HG03103 (cell line): ENCODE results near the gene MAZ.
"Not testable (repeated sequence)": the region's sequence is repeated elsewhere in the genome, so short reads cannot be mapped to it uniquely, and the experiment has no call there.

Experiments
- ATAC-seq: cut with Tn5 transposase; IDR thresholded peaks from one replicate; pipeline ENCODE4 v1.9.1; 2021; ENCODE audit warnings: low read depth; ENCODE audit not compliant: unreplicated experiment

The MAZ gene

GRCh38 chr16:29784157-29784556 is 22.2 kb upstream of the MAZ start:
- ATAC-seq = no peak

GRCh38 chr16:29784901-29785500 is 21.3 kb upstream of the MAZ start:
- ATAC-seq = no peak

GRCh38 chr16:29787155-29787554 is 19.2 kb upstream of the MAZ start:
- ATAC-seq = not testable (repeated sequence)

DNA sequence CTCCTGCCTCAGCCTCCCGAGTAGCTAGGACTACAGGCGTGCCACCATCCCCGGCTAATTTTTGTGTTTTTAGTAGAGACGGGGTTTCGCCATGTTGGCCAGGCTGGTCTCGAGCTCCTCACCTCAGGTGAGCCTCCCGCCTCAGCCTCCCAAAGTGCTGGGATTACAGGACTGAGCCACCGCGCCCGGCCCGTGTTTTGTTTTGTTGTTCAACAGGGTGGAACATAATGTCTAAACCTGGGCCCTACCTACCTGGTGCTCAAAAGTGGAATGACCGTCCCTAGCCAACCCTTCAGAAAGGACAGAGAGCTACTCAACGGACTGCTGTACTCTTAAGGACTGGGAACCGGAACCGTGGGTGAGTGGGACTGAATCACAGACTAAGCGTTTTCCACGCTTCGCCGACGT is 16.6 kb upstream of the MAZ start:
- no peak for ATAC-seq

GRCh38 chr16:29790183-29790948 is 16.0 kb upstream of the MAZ start, which contains the start of gene KIF22:
TSS of gene KIF22 (plus strand) at chr16:29790751. CDS start at chr16:29790760, 9 bp downstream.
- peak; percentile 87 for ATAC-seq

DNA sequence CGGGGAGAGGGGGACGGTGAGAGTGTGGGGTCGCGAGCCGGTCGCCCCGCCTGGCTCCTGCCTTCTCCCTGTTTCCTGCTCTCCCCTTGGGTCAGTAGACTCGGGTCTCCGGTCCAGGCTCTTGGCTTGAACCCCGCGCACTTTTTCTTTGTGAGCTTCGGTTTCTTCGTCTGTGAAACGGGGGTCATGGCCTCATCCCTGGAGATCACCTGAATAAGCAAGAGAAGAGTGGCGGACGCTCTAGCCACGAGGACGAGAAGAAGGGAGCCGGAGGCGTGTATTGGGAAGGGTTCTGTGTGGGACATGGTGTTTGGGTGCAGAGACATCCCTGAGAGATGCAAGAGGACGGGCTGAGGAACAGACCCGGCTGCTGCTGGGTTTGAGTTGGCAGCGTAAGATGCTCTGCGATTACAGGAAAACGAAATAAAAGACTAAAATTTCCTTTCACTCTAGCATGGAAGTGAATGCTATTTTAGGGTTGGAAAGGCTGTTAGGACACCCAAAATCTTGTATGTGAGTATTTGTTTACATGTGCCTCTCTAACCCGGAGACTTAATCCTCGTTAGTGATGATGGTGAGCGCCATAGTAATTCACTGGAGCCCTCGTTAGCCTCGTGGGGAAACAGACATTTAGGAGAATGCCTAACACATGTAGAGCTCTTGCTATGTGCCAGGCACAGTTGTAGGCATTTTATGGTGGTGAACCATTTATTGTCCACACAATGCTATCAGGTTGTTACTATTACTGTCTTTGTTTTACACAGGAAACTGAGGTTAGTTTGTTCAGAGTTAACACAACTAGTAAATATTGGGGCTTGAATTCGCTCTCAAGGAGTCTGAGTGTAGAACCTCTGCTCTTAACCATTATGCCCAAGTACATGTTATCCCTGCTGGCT is 15.1 kb upstream of the MAZ start:
- peak; percentile 14 for ATAC-seq

DNA sequence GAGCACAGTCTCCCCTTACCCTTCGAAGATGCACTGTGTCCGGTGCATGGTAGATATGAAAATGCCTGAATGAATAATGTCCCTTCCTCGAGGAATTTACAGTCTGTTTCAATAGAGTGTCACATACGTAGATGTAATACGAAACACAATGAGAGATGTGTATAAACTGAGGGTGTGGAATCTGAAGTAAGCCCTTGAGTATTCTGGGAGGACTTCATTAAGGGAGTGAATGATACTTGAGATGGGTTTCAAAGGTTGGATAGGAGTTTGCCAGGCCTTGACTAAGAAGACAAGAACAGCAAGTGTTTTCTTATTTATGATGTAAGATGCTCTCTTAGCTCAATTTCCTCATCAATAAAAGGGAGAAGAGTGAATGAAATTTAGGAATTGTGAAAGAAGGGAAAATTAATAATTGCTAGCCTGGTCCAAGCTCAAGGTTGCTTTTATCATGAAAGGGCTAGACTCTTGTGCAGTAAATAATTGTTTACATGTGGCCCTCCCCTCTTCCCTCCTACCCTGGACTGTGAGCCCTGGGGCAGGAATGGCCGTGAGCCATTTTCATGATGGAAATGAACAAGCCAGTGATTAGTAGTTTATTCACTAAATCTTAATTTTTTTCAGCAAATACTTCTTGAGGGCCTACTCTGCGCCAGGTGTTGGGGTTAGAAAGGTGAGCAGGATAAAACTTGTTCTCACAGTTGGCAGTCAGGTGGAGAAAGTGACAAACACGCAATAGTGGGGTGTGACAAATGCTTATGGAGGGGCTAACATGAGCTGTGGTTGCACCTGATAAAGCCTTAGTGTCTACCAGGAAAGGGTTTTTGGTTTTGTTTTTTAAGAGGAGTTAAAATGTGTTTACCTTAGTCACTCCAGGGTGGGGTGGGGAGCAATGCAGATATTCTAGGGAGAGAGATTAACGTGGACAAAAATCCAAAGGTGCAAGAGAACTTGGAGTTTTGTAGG is 14.2 kb upstream of the MAZ start:
- no peak for ATAC-seq

GRCh38 chr16:29793153-29793552 is 13.2 kb upstream of the MAZ start:
- ATAC-seq = not testable (repeated sequence)

GRCh38 chr16:29794231-29794710 is 12.1 kb upstream of the MAZ start:
- no peak for ATAC-seq

- ATAC-seq = no peak
Observed at GRCh38 chr16:29802416-29802935, 3.9 kb upstream of the MAZ start.

DNA sequence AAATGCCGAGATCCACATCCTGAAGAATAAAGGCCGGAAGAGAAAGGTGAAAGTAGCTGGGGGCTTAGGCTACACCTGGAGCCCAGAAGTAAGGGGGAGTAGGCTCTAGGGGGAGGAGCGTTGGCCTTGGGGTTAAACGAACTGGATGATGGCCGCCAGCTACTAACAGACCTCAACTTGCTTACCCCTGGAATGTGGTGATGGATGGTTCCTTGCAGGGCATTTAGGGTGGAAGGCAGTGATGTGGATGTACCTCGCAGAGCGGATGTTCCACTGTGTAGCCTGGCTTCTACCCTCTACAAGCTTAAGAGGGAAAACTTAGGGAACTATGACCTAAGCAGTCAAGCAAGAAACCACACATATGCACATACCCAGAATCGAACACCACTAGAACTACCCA is 2.3 kb upstream of the MAZ start:
- ATAC-seq = no peak

DNA sequence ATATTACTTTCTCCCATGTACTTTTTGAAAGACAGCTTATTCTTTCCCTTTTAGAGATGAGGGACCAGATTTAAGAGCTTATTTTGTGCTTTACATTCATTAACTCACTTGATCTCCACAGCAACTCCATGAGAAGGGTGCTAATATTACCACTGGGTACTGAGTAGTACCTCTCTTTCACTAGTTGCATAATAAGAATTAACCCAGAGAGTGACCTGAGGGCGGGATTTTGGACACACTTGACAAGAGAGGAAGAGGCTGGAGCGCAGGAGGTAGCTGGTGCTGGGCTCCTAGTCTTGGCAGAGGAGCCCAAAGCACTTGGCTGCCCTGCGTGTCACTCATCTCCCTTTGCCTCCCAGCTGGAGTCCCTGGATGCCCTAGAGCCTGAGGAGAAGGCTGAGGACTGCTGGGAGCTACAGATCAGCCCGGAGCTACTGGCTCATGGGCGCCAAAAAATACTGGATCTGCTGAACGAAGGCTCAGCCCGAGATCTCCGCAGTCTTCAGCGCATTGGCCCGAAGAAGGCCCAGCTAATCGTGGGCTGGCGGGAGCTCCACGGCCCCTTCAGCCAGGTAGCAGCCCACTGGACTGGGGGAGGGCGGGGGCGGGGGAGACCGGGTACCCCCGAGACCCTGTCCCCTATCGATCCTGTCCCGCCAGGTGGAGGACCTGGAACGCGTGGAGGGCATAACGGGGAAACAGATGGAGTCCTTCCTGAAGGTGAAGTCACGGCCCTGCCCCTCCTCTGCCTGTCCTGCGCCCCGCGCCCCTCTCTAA is 1.7 kb upstream of the MAZ start:
- ATAC-seq = no peak

DNA sequence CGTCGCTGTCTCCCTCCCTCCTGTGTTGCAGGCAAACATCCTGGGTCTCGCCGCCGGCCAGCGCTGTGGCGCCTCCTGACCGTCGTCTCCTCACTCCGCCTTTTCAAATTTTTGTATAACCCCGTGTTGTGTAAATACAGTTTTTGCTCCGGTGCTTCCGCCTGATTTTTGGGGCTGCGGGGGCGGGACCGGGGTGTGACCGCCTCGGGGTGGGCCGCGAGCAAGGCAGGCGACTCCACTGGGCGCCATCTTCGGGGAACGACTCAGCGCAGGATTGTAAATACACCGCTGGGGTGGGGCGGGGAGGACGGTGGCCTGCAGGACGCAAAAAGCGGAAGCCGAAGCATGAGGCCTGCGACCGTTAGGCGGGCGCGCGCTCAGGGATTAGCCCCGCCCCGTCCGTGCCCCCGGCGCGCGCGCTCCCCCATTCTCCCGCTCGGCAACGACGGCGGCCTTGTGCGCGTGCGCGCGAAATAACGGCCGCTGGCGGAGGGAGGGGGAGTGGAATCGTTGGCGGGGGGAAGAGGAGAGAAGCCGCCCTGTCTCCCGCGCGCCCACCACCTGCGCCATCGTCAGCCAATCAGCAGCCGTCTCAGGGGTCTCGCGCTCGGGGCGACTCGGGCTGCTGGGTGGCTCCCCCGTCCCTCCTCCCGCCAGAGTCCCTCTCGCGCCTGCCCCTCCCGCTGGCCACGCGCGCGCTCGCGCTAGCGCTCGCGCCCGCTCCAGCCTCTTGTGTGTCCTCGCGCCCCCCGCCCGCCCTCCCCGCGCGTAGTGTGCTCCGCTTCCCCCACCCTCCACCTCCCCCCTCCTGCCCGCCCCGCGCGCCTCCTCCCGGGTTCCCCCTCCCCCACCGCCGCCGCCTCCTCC is 864 bp upstream of the MAZ start:
- peak; percentile 42 for ATAC-seq

GRCh38 chr16:29806641-29807425 is 504 bp downstream of the MAZ start:
- ATAC-seq = no peak

- no peak for ATAC-seq
Observed at GRCh38 chr16:29807426-29808218, 1.3 kb downstream of the MAZ start.

GRCh38 chr16:29808219-29808900 is 2.0 kb downstream of the MAZ start:
- ATAC-seq = no peak
